Common myeloid progenitor, CD34-positive (primary cell): ENCODE measurements around the gene DENND1A.

Experiments
- CTCF ChIA-PET: fragments of 350-600 bp; sonication (Branson Sonifier 250); formaldehyde crosslinking; loops from one replicate; lab custom pipeline; 2021; ENCODE audit warnings: antibody characterized with exemption; lab: Charles Lee
- POLR2A ChIA-PET: fragments of 350-600 bp; sonication (Branson Sonifier 250); formaldehyde crosslinking; loops from one replicate; lab custom pipeline; 2021; ENCODE audit warnings: antibody characterized with exemption; lab: Charles Lee
- DNase-seq, 3 donors: peaks; one replicate each; pipeline versions ENCODE4 v3.0.0 to v3.0.0-alpha.2; 2013
- H3K27ac ChIP-seq, 2 experiments: 1 replicate in 1 of 2; 2 replicates in 1 of 2; pipeline ENCODE4 v1.7.0; 2013; ENCODE audit warnings: inconsistent platforms in 2 of 2, low read length in 2 of 2, mild to moderate bottlenecking in 2 of 2, low read depth in 1 of 2, moderate library complexity in 1 of 2; ENCODE audit not compliant: severe bottlenecking in 2 of 2, insufficient read depth in 1 of 2, poor library complexity in 1 of 2
- H3K27me3 ChIP-seq, 5 experiments: replicated peaks in 2 of 5; 1 replicate in 3 of 5; 2 replicates in 2 of 5; pipeline versions ENCODE4 v1.6.1 to v1.7.0; 2013; ENCODE audit warnings: low read length in 4 of 5, mild to moderate bottlenecking in 2 of 5, moderate library complexity in 2 of 5, inconsistent platforms in 1 of 5; ENCODE audit not compliant: insufficient read depth in 5 of 5, control insufficient read depth in 4 of 5
- H3K36me3 ChIP-seq, 4 experiments: 1 replicate in 2 of 4; 2 replicates in 2 of 4; pipeline versions ENCODE4 v1.6.1 to v1.7.0; 2013; ENCODE audit warnings: low read length in 3 of 4, control low read depth in 1 of 4, mild to moderate bottlenecking in 1 of 4; ENCODE audit not compliant: control insufficient read depth in 4 of 4, insufficient read depth in 4 of 4
- H3K4me1 ChIP-seq, 4 experiments: 1 replicate in 3 of 4; 2 replicates in 1 of 4; pipeline versions ENCODE4 v1.6.1 to v1.7.1; 2013; ENCODE audit warnings: low read length in 3 of 4, mild to moderate bottlenecking in 3 of 4, control low read depth in 1 of 4, inconsistent platforms in 1 of 4, moderate library complexity in 1 of 4; ENCODE audit not compliant: control insufficient read depth in 4 of 4, insufficient read depth in 4 of 4; ENCODE audit errors: control extremely low read depth in 1 of 4
- H3K4me3 ChIP-seq, 7 experiments: 1 replicate in 4 of 7; 2 replicates in 3 of 7; pipeline versions ENCODE4 v1.5.1 to v1.7.0; 2013; ENCODE audit warnings: mild to moderate bottlenecking in 7 of 7, low read length in 6 of 7, moderate library complexity in 6 of 7, inconsistent platforms in 2 of 7, low read depth in 2 of 7, control low read depth in 1 of 7; ENCODE audit not compliant: insufficient read depth in 4 of 7, control insufficient read depth in 1 of 7; ENCODE audit errors: extremely low read depth in 1 of 7
- H3K9me3 ChIP-seq, 5 experiments: 1 replicate in 4 of 5; 2 replicates in 1 of 5; pipeline versions ENCODE4 v1.6.1 to v1.7.1; 2013; ENCODE audit warnings: low read length in 4 of 5, mild to moderate bottlenecking in 2 of 5, inconsistent platforms in 1 of 5, low read depth in 1 of 5, moderate library complexity in 1 of 5; ENCODE audit not compliant: control insufficient read depth in 4 of 5, insufficient read depth in 2 of 5; ENCODE audit errors: control extremely low read depth in 1 of 5
- WGBS: methylation state at CpG from one replicate; pipeline ENCODE4 v1.1.5; 2013; ENCODE audit not compliant: insufficient coverage; 5-methylcytosine and 5-hydroxymethylcytosine counted together

The DENND1A gene

DNA sequence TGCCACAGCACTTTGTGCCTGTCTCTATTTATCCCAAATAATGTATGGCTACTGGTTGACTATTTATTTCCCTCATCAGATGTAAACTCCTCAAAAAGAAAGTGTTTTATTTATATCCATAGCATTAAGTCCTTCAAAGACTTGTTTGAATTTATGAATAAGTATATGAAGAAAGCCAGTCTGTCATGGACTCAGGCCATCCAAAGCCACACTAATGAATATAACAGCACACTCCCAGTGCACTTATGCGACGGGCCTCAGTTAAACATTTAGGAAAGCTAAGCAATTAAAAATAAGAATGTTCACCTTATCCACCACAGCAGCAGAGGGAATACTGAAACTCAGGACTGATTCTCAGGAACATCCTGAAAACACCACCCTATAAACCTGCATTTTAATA lies 77.5 kb downstream of the DENND1A start:
- WGBS = 100% methylated on average over 2 of the region's 2 CpGs
- ChIA-PET CTCF (no interaction called here), POLR2A (no interaction called here)
- H3K9me3 ChIP-seq = peaks cover 0 to 7% (median 4%) of the 10 kb centered on the region in 5 experiments
- no peak for DNase-seq
- no peaks in the 10 kb centered on the region for H3K27me3 ChIP-seq
- no peak overlapping the region for H3K27ac ChIP-seq
- H3K36me3 ChIP-seq = peaks cover 0 to 2% (median under 1%) of the 10 kb centered on the region in 4 experiments
- H3K4me3 ChIP-seq = no peak overlapping the region
- no peaks in the 10 kb centered on the region for H3K4me1 ChIP-seq

DNA sequence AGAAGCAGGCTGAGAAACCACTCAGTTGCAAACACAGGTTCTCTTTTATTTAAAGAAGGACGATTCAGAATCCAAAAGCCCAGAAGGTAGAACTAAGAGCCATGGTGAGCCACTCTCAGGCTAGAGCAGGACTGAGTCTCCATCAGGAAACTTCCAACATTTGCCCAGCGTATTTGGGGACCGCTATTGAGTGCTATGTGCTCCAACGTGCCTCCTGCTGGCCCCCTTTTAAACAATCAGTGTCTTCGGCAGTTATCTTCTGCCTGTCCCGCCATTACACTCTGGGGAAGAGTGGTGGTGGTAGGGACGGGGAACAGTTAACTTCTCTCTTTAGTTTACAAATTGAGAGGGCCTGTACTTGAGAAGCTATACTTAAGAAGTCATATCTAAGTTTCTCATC lies 78.1 kb downstream of the DENND1A start:
- H3K4me3 ChIP-seq = no peak overlapping the region

DNA sequence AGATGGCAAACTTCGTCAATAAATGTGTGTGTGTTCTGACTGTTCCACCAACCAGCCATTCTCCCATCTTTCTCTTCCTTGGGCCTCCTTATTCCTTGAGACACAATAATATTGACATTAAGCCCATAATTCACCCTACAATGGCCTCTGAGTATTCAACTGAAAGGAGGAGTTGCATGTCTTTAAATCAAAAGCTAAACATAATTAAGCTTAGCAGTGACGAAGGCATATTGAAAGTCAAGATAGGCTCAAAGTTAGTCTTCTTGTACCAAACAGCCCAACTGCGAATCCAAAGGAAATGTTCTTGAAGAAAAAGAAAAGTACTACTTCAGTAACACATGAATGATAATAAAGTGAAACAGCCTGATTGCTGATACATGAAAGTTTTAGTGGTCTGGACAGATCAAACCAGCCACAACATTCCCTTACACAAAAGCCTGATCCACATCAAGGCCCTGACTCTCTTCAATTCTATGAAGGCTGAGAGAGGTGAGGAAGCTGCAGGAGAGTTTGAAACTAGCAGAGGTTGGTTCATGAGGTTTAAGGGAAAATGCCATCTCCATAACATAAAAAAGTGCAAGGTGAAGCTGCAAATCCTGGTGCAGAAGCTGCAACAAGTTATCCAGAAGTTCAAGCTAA lies 81.4 kb downstream of the DENND1A start:
- DNase-seq = no peak
- peaks cover 0 to 8% (median 3%) of the 10 kb centered on the region in 4 experiments for H3K36me3 ChIP-seq
- H3K9me3 ChIP-seq = peaks cover 9 to 27% (median 15%) of the 10 kb centered on the region in 5 experiments
- ChIA-PET POLR2A (interaction anchor here (0.6 kb wide), 1 partner anchor 14 kb away, joined by 5 read pairs; no protein-coding TSS in a partner anchor), CTCF (interaction anchor here (1.0 kb wide), 2 partner anchors 33 to 70 kb away, joined by 3 read pairs; no protein-coding TSS in a partner anchor)
- H3K27ac ChIP-seq = no peak overlapping the region
- no peaks in the 10 kb centered on the region for H3K4me1 ChIP-seq
- H3K4me3 ChIP-seq = no peak overlapping the region
- WGBS = no CpG with 5 or more reads among the region's 3 CpGs
- no peaks in the 10 kb centered on the region for H3K27me3 ChIP-seq

More for the DNA sequence above, 78.1 kb downstream of the DENND1A start:
- ChIA-PET CTCF (no interaction called here), POLR2A (no interaction called here)
- DNase-seq = no peak
- Histone ChIP-seq H3K27me3 (no peaks in the 10 kb centered on the region), H3K4me1 (no peaks in the 10 kb centered on the region), H3K36me3 (peaks cover 0 to 2% (median 1%) of the 10 kb centered on the region in 4 experiments), H3K27ac (no peak overlapping the region), H3K9me3 (peaks cover 4 to 12% (median 6%) of the 10 kb centered on the region in 5 experiments)
- 100% methylated on average over 5 of the region's 7 CpGs for WGBS

DNA sequence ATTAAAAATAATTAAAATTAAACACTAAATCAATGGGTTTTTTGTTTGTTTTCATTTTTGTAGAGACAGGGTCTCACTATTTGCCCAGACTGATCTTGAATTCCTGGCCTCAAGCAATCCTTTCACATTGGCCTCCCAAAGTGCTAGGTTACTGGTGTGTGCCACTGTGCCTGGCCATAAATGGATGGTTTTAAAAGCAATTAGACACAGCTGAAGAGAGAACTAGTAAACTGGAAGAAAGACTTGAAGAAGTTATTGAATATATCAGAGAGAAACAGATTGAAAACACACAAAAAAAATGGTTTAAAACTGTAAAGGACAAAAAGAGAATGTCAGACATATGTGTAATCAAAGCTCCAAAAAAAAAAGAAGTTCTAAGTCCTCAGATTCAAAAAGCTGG lies 83.0 kb downstream of the DENND1A start:
- H3K27ac ChIP-seq = no peak overlapping the region
- peaks cover 0 to 8% (median 3%) of the 10 kb centered on the region in 4 experiments for H3K36me3 ChIP-seq
- CTCF ChIA-PET = no interaction called here
- DNase-seq = no peak
- POLR2A ChIA-PET = no interaction called here
- H3K4me1 ChIP-seq = no peaks in the 10 kb centered on the region
- no peak overlapping the region for H3K4me3 ChIP-seq
- no peaks in the 10 kb centered on the region for H3K27me3 ChIP-seq
- peaks cover 9 to 34% (median 15%) of the 10 kb centered on the region in 5 experiments for H3K9me3 ChIP-seq

DNA sequence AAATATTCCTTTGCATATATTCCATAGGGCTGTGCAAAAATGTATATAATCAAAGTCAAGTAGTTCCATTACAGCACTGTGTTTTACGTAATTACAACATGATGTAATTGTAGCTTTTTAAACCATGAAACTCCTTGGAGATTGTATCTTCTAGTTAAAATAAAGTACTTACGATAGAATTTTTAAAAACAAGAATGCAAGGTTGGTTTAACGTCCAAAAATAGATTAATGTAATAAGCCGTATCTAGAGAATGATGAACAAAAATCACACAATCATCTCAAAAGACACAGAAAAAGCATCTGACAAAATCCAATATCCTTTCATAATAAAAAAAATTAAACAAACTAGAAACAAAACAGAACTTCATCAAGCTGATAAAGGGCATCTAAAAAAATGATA lies 86.2 kb downstream of the DENND1A start:
- no peaks in the 10 kb centered on the region for H3K27me3 ChIP-seq
- ChIA-PET POLR2A (no interaction called here), CTCF (no interaction called here)
- H3K27ac ChIP-seq = no peak overlapping the region
- H3K4me3 ChIP-seq = no peak overlapping the region
- no peak for DNase-seq
- H3K4me1 ChIP-seq = no peaks in the 10 kb centered on the region
- H3K9me3 ChIP-seq = peaks cover 9 to 34% (median 15%) of the 10 kb centered on the region in 5 experiments
- peaks cover 0 to 11% (median 4%) of the 10 kb centered on the region in 4 experiments for H3K36me3 ChIP-seq
- 100% methylated on average over 2 of the region's 4 CpGs for WGBS

DNA sequence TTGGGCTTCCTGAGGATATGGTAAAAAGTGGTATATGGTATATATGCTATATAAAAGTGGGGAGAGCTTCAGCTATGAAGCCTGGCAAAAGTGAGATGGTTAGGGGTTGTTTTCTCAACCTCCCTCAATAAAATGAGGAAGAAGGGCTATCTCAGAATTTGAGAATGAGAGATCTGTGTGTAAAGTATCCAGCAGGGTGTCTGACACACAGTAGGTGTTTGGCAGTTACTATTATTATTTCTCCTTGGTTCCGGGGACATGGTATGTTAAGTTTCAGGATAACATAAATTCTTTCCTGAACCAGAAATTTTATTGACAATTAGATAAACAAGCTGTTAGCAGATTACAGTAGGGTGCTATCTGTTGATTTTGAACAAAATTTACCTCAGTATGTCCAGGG lies 94.1 kb downstream of the DENND1A start:
- peaks cover 0 to 6% (median 3%) of the 10 kb centered on the region in 4 experiments for H3K36me3 ChIP-seq
- no peak overlapping the region for H3K4me3 ChIP-seq
- WGBS = no CpG with 5 or more reads among the region's 1 CpG
- ChIA-PET POLR2A (no interaction called here), CTCF (interaction anchor here (1.7 kb wide), 1 partner anchor 26 kb away, joined by 3 read pairs; no protein-coding TSS in a partner anchor)
- H3K9me3 ChIP-seq = peaks cover 0 to 12% (median 2%) of the 10 kb centered on the region in 5 experiments
- peak in 2 of 3 donors; percentile 23 to 46 for DNase-seq
- no peaks in the 10 kb centered on the region for H3K27me3 ChIP-seq
- peak overlapping the region in 1 of 2 experiments; percentile 51 for H3K27ac ChIP-seq
- H3K4me1 ChIP-seq = peaks cover 7 to 26% (median 13%) of the 10 kb centered on the region in 4 experiments
